ENCODE results near the gene SDHA. TPM values are rescaled to one million over a fixed set of nuclear protein-coding genes. Genes with fewer than 3 reads are reported as not detected.

SDHA gene
- total RNA-seq = 128 and 130 TPM in 2 replicates

DNA sequence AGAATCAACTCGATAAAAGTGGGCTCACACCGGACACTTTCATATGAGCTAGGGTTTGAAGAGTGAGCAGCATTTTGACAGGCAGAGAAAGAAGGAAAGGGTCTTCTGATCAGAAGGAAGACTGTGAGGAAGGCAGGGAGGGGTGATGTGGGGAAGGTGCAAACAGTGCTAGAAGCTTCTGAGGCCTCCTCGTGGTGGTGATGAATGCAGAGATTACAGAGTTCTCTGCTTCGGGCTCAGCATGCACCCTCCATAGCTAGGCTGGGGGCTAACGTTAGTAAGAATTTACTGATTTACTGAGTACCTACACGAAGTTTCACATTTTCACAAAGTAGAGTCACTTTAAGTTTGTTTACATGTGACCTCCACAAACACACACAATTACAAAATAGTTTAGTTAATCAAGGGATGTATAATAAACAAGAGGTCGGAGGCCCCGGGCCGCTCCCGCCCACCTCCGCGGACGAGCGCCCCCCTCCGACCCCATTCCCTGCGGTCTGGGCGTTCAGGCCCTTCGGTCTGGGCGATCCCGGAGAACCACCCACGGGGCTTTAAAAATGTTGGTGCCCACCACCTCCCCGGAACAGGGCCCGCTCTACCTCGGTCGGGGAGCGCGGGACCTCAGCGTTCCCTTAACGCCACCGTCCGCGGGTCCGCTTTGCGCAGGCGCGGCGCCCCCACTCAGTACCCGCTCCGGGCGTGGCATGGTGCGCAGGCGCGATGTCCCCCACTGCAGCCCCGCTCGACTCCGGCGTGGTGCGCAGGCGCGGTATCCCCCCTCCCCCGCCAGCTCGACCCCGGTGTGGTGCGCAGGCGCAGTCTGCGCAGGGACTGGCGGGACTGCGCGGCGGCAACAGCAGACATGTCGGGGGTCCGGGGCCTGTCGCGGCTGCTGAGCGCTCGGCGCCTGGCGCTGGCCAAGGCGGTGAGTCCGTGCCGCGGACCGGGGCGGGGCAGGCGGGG, at the start of gene SDHA, which contains the start of gene CCDC127:
Gene SDHA (plus strand): TSS at position 827 of the 963 bp plus-strand sequence. CDS start 36 bp downstream, at position 863.
Gene CCDC127 (minus strand): TSS at position 660 of the 963 bp plus-strand sequence. CDS start 1,304 bp downstream, outside the sequence.

DNA sequence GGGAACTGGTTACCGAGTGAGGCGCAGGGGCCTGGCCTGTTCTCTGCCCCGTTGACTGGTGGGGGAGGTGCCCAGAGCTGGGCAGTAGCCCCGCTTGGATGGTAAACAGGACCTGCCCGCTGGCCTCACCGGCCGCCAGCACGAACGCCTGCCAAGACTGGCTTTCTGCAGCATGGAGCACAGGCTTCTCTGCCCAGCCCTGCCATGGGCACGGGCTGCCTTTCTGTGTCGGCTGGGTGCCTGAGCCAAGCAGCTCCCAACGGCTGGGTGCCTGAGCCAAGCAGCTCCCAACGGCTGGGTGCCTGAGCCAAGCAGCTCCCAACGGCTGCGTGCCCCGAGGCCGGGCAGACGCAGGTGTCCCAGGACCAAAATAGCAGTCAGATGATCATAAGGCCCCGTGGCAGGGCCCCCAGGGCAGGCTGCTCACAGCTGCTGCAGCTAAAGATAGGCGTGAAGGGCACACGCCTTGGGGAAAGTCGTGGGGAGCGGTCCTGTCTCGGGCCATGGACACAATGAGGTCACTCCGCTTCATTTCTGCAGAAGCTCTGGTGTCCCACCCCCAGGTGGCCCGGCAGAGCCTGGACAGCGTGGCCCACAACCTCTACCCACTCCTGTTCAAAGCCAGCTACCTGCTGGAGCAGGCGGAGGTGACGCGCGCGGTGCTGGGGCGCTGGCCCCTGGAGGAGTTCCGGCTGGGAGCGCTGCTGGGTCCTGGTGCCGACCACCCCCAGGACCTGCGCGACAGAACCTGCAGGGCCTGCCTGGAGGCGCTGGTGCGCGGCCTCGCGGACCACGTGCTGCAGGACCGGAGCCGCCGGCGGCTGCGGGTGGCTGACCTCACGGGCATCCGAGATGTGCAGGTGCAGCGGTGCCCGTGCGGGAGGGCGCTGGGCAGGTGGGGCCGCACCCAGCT, 26.8 kb upstream of the SDHA start, which contains the start of gene LRRC14B:
Gene LRRC14B (plus strand): TSS at position 460 of the 913 bp plus-strand sequence. CDS start 44 bp downstream, at position 504.

Other genes with a start within 250 kb of the SDHA start
- under 0.01 TPM in 1 of 2 replicates, not detected in the other for gene PLEKHG4B, start 126.2 kb upstream of the SDHA start, total RNA-seq
- gene LRRC14B, start 26.8 kb upstream of the SDHA start, total RNA-seq = not detected in 2 replicates
- 3.8 and 7.0 TPM in 2 replicates for gene CCDC127, start 167 bp upstream of the SDHA start, total RNA-seq
- 149 and 167 TPM in 2 replicates for gene PDCD6, start 53.3 kb downstream of the SDHA start, total RNA-seq
- 21.9 and 27.0 TPM in 2 replicates for gene AHRR, start 103.4 kb downstream of the SDHA start, total RNA-seq
- gene EXOC3, start 224.9 kb downstream of the SDHA start, total RNA-seq = 41.7 and 59.0 TPM in 2 replicates

All from smooth muscle cell of bladder (primary cell).